ENCODE measurements around the gene PTK6.

DNA sequence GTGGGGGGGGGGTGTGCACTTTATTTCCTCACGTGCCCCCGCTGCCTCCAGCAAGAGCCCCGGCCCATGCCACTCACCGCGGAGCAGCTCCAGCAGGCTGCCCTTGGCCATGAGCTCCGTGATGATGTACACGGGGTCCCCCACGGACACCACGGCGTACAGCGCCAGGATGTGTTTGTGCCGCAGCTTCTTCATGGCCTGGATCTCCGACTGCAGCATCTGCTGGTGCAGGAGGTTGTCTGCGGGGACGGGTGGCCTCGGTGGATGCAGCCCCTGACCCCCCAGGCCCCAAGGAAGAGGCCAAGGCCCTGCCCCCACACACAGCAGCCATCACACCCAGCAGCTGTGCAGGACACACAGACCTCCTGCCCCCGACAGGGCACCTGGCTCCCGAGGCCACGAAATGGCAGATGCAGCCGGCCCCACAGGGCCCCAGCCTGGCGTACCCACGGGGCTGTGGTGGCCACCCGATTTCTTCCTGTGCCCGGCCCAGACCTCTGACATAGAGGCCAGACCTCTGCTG lies 4.7 kb downstream of the PTK6 start:
- TF ChIP-seq, protein P1, sequence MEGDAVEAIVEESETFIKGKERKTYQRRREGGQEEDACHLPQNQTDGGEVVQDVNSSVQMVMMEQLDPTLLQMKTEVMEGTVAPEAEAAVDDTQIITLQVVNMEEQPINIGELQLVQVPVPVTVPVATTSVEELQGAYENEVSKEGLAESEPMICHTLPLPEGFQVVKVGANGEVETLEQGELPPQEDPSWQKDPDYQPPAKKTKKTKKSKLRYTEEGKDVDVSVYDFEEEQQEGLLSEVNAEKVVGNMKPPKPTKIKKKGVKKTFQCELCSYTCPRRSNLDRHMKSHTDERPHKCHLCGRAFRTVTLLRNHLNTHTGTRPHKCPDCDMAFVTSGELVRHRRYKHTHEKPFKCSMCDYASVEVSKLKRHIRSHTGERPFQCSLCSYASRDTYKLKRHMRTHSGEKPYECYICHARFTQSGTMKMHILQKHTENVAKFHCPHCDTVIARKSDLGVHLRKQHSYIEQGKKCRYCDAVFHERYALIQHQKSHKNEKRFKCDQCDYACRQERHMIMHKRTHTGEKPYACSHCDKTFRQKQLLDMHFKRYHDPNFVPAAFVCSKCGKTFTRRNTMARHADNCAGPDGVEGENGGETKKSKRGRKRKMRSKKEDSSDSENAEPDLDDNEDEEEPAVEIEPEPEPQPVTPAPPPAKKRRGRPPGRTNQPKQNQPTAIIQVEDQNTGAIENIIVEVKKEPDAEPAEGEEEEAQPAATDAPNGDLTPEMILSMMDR (IDR thresholded peaks at IDR 0.05; ENCODE audit: low read length) = no peak
- no peak for TF ChIP-seq EZH2 (IDR thresholded peaks at IDR 0.05; ENCODE audit: borderline replicate concordance, low read length)
